Activated CD4-positive, alpha-beta T cell treated with anti-CD3 and anti-CD28 coated beads, Interleukin-2, Interleukin-6, amounts not matched to agents 100 ng/mL and 50 ng/mL, durations not matched to agents 16 hours and 8 hours (primary cell): ENCODE measurements around the gene STX16.

Source experiments
- DNase-seq: peaks from one replicate; pipeline ENCODE4 v3.0.0-alpha.2; 2020

STX16 gene

GRCh38 chr20:58655328-58656107, 4.4 kb downstream of the STX16 start:
- DNase-seq = no peak

GRCh38 chr20:58656831-58657230, 5.7 kb downstream of the STX16 start:
- DNase-seq = no peak

- no peak for DNase-seq
Observed at GRCh38 chr20:58657262-58657661, 6.2 kb downstream of the STX16 start.

- DNase-seq = no peak
Observed at GRCh38 chr20:58657986-58658385, 6.9 kb downstream of the STX16 start.

GRCh38 chr20:58658760-58659159, 7.7 kb downstream of the STX16 start:
- no peak for DNase-seq

- peak; percentile 39 for DNase-seq
Observed at GRCh38 chr20:58659841-58660240, 8.8 kb downstream of the STX16 start.

GRCh38 chr20:58660855-58661597, 9.9 kb downstream of the STX16 start:
- peak; percentile 15 for DNase-seq

GRCh38 chr20:58661598-58662473, 10.8 kb downstream of the STX16 start:
- no peak for DNase-seq

GRCh38 chr20:58664331-58664730, 13.2 kb downstream of the STX16 start:
- no peak for DNase-seq

- no peak for DNase-seq
Observed at GRCh38 chr20:58664883-58665282, 13.8 kb downstream of the STX16 start.

- DNase-seq = no peak
Observed at GRCh38 chr20:58665606-58666005, 14.5 kb downstream of the STX16 start.

GRCh38 chr20:58666702-58667101, 15.6 kb downstream of the STX16 start:
- DNase-seq = no peak

GRCh38 chr20:58667975-58668374, 16.9 kb downstream of the STX16 start:
- no peak for DNase-seq

- no peak for DNase-seq
Observed at GRCh38 chr20:58668901-58669286, 17.8 kb downstream of the STX16 start.

- DNase-seq = no peak
Observed at GRCh38 chr20:58669287-58670006, 18.4 kb downstream of the STX16 start.

GRCh38 chr20:58670102-58670501, 19.0 kb downstream of the STX16 start:
- no peak for DNase-seq

- no peak for DNase-seq
Observed at GRCh38 chr20:58670659-58671058, 19.6 kb downstream of the STX16 start.

- no peak for DNase-seq
Observed at GRCh38 chr20:58673119-58673518, 22.0 kb downstream of the STX16 start.

- no peak for DNase-seq
Observed at GRCh38 chr20:58675146-58675584, 24.1 kb downstream of the STX16 start.

- no peak for DNase-seq
Observed at GRCh38 chr20:58675641-58676040, 24.6 kb downstream of the STX16 start.

- DNase-seq = no peak
Observed at GRCh38 chr20:58676161-58676560, 25.1 kb downstream of the STX16 start.

GRCh38 chr20:58677079-58677604, 26.1 kb downstream of the STX16 start:
- DNase-seq = no peak
